ENCODE results near the gene PRR19.
A peak's percentile ranks its signal among the peaks of the same experiment; 100 is the strongest.
"Not testable (repeated sequence)": the region's sequence is repeated elsewhere in the genome, so short reads cannot be mapped to it uniquely, and the experiment has no call there.

PRR19 gene
- 0 to 0.39 (median 0.21) reads per million in 18 experiments for total RNA-seq

DNA sequence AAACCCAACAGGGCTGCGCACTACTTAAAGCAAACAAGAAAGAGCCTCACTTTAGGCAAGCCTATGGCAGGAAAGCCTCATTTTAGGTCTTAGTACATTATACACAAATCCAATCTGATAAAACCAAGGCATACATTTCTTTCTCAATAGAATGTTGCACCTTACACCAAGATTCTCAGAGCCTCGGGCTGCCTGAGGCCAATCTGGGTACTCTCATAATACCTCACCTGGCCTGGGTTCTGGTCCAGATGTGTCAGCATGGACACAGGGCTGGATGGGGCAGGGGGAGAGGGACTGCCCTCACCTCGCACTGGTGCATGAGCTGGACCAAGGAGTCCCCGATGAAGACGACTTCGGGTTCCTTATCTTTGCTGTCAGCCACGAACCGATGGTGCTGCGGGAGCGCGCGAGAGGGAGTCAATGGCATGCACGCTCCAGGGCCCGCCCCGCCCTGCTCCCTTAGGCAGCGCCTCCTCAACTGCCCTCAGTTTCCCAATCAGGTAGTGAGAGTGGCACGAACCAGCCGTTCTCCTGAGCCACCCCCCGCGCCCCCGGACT lies at the start of gene PRR19:
Gene PRR19 (plus strand): TSS at position 487 of the 558 bp plus-strand sequence. CDS start 7,453 bp downstream, outside the sequence.
- no peak for DNase-seq

- DNase-seq, result peak; percentile 17 to 33
Observed at GRCh38 chr19:42252365-42253244, 49.3 kb upstream of the PRR19 start.

DNA sequence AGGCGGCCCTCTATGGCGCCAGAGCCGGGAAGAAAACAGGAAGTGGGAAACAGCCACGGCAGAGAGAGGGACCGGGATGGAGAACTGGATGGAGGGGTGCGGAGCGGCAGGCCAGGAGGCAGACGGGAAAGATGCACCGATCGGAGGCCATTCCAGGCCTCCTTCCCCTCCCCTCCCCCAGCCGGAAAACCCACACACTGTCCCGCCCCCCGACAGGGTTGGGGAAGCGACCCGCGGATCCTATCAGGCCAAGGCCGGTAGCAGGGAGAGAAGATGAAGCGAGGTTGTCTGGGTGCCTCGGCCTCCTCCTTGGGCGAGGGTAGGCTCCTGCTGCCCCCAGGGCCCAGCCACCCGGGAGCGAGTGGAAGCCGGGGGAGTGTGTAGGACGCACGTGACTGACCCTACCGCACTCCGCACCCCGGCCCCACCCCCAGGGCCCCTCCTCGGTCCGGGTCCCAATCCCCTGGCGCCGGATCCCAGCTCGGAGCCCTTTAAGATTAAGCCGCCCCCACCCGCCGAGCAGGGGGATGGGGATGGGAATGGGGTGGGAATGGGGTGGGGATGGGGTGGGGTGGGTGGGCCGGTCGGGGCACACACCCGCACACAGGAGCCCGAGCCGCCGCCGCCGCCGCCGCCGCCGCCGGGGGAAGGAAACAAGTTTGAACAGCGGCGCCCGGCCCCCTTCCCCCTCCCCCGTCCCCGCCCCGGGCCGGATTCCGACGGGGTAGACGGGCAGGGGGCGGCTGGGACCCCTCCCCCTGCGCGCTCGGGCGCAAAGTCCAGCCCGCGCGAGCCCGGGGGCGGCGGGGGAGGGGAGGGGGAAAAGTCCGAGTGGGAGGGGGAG lies 48.5 kb upstream of the PRR19 start:
- peak; percentile 10 to 40 for DNase-seq

GRCh38 chr19:42254089-42254849 lies 47.7 kb upstream of the PRR19 start:
- peak; percentile 66 to 76 for DNase-seq

DNA sequence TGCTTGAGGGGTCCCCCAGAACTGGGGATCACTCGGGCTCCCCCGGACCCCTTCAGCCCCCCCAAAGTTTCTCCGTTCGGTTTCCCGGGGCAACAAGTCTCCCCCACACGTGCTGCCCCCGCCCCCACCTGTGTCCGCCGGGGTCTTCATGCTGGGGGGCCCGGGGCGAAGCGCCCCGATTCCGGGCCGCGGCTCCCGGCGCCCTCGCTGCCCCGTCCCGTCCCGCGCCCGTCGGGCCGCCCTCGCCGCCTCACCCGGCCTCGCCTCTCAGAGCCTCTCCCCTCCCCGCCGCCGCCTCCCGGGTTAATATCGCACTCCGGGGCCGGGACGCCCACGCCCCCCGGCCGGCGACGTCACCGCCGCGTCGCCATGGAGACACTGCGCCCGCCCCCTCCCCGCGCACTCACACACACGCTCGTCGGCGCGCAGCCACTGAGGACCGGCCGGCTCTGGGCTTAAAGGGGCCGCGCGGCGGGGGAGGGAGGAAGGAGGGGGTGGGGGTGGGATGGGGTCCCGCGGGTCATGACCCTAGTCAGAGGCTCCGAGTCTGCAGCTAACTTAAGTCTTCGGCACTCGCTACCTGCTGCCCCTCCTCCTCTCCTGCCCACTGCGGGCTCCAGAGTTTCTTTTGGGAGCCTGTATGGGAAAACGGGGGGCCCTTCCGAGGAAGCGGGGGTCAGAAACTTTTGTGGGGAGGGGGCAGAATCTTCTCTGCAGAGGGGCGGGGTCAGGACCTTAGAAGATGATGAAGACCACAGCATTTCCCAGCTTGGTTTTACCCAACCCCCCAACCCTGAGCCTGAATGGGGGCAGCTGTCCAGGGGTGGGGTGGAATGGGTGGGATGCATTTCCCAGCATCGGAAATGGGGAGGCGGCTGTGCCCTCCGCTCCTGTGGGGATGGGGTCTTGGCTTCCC lies 46.8 kb upstream of the PRR19 start, which contains the start of gene ERF:
Gene ERF (minus strand): TSS at position 279 of the 916 bp plus-strand sequence. CDS start 129 bp downstream, at position 150.
- DNase-seq, result peak; percentile 94 to 95

- DNase-seq, result no peak
Observed at GRCh38 chr19:42255766-42256745, 45.9 kb upstream of the PRR19 start.

GRCh38 chr19:42257842-42258241 lies 44.1 kb upstream of the PRR19 start:
- DNase-seq, result not testable (repeated sequence)

GRCh38 chr19:42261763-42262162 lies 40.2 kb upstream of the PRR19 start:
- no peak for DNase-seq

- not testable (repeated sequence) for DNase-seq
Observed at GRCh38 chr19:42266105-42266504, 35.8 kb upstream of the PRR19 start.

DNA sequence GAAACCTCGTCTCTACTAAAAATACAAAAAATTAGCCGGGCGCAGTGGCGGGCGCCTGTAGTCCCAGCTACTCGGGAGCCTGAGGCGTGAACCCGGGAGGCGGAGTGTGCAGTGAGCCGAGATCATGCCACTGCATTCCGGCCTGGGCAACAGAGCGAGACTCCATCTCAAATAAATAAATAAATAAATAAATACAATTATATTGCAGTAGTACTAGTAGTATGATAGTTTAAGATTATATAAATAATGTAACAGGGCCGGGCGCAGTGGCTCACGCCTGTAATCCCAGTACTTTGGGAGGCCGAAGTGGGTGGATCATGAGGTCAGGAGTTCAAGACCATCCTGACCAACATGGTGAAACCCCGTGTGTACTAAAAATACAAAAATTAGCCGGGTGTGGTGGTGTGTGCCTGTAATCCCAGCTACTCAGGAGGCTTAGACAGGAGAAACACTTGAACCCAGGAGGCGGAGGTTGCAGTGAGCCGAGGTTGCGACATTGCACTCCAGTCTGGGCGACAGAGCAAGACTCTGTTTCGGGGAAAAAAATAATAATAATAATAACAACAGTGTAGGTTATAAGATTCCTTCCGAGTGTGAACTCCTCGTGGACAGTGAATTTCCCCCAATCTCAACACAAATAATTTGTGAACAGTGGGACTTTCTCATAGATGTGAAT lies 34.9 kb upstream of the PRR19 start:
- DNase-seq, result not testable (repeated sequence)

- DNase-seq, result no peak
Observed at GRCh38 chr19:42267644-42268141, 34.2 kb upstream of the PRR19 start.

- DNase-seq, result peak; percentile 99 to 100
Observed at GRCh38 chr19:42268142-42268703, 33.7 kb upstream of the PRR19 start.

- DNase-seq, result peak; percentile 100
Observed at GRCh38 chr19:42268704-42269477, 33.0 kb upstream of the PRR19 start, which contains the start of gene CIC. Gene CIC (plus strand): TSS chr19:42269252. CDS start chr19:42271784, 2,532 bp downstream.

DNA sequence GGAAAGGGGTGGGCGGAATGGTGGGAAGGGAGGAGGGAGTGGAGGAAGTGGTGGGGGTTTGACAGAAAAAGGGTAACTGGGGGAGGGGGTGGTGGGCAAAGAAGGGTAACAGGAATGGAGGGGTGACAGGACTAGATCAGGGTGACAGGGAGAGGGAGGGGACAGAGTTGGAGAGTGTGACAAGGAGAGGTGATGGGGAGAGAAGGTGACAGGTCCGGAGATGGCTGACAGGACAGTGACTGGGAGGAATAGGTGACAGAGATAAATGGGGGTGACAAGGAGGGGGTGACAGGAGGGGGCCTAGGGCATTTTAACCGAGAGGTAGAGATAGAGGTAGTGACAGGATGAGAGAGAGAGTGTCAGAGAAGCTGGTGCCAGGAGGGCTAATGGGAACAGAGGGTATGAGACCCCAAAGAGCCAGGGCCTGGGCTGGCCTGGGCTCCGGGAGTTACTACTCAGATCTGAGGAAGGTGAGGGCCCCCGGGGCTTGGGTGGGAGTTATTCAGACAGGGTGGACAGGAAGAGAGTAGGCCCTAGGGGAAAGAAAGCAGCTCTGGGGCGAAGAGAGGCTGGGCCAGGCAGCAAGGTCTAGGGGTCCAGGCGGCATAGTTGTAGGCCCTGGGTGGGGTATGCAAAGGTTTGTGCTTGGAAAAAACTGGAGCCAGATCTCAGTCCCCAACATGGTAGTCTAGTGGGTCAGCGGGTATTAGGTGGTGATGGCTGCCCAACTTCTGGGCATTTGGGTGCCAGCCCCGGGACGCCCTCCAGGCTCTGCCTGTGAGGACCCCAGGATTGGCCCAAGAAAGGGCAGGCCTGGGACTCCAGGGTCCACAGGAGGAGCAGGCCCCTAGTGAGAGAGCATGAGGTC lies 32.2 kb upstream of the PRR19 start:
- DNase-seq, result no peak

DNA sequence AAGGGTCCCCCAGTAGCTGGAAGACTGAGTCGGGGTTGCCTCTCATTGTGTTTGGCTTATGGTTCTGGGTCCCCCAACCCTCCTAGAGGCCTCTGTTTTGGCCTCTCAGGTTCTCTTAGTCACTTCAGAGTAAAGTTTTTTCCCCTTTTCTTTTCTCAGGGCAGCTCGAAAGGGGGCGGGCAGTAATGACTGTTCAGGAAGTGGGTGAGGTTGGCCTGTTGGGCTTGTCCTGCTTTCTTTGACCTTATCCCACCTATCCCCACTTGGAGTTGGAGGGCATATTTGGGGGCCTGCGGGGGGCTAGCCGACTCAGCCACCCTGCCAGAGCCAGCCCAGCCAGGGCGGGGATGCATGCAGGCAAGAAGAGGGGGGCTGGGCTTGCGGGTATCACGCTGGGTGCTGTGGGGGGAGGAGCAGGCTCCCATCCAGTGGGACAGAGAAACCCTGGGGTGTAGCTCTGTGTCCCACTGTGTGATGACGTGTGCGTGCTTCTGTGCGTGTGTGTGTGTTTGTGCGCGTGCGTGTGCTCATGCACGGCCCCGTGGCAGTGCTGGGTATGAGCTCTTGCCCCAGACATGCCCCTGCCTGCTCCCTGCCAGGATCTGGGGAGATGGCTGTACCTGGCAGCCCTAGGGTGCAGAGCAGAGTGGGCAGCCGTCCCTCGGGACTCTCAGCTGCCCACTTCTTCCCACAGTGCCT lies 31.4 kb upstream of the PRR19 start:
- DNase-seq, result peak; percentile 55 to 60

- no peak for DNase-seq
Observed at GRCh38 chr19:42271045-42271419, 30.9 kb upstream of the PRR19 start.
